SU-DHL-6 (cell line): ENCODE measurements around the gene ENDOD1.

ENCODE experiments used
- EZH2phosphoT487 ChIP-seq: fragments of 200-600 bp; sonication (generic), shearing (Covaris generic); conservative IDR thresholded peaks from 2 replicates; pipeline ENCODE4 v1.6.1; 2018; ENCODE audit warnings: mild to moderate bottlenecking, antibody characterized with exemption, low read length, moderate library complexity, mixed read lengths
- TF ChIP-seq, protein P1 (sequence below): fragments of 200-600 bp; sonication (generic); IDR thresholded peaks from one replicate; pipeline ENCODE4 v1.5.1; 2017; ENCODE audit warnings: antibody characterized with exemption, mild to moderate bottlenecking, low read length, moderate library complexity; ENCODE audit not compliant: insufficient read depth, poor library complexity, severe bottlenecking

DNA sequence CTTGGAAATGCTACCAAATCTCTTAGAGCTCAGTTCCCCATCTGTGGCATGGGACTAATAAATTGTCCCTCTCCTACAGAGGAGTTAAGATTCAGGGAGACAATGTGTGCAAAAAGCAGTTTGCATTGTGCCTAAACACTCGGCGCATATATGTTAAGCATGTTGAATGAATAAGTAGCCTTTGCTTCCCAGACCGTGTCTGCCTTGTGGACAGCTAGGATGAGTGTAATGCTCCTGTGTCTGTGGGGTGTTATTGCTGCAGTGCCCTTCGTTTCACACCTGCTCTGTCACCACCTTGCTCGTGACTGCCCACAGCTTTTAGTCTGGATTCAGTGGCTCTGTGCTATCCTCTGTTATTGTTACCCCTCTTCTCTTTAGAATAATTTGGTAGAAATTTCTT lies 14.1 kb downstream of the ENDOD1 start:
- TF ChIP-seq, protein P1, sequence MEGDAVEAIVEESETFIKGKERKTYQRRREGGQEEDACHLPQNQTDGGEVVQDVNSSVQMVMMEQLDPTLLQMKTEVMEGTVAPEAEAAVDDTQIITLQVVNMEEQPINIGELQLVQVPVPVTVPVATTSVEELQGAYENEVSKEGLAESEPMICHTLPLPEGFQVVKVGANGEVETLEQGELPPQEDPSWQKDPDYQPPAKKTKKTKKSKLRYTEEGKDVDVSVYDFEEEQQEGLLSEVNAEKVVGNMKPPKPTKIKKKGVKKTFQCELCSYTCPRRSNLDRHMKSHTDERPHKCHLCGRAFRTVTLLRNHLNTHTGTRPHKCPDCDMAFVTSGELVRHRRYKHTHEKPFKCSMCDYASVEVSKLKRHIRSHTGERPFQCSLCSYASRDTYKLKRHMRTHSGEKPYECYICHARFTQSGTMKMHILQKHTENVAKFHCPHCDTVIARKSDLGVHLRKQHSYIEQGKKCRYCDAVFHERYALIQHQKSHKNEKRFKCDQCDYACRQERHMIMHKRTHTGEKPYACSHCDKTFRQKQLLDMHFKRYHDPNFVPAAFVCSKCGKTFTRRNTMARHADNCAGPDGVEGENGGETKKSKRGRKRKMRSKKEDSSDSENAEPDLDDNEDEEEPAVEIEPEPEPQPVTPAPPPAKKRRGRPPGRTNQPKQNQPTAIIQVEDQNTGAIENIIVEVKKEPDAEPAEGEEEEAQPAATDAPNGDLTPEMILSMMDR: no peak
- no peak for TF ChIP-seq EZH2phosphoT487
